Stimulated activated memory B cell treated with anti-CD40 and anti-IgM and Interleukin-4, amounts not matched to agents 10 μg/mL and 1 μg/mL and 100 μg/mL, for 72 hours (primary cell): ENCODE measurements around the gene GULP1.

Experiments used
- ATAC-seq: fragments of 150-1000 bp; cut with Tn5 transposase; 2 replicates; pipeline ENCODE4 v1.10.0; 2021
- H3K27ac Mint-ChIP-seq: one replicate; pipeline ENCODE4 v1.8.0; 2022; ENCODE audit warnings: mild to moderate bottlenecking, mixed read lengths
- H3K27me3 Mint-ChIP-seq: one replicate; pipeline ENCODE4 v1.8.0; 2022; ENCODE audit warnings: mixed read lengths
- H3K36me3 Mint-ChIP-seq: one replicate; pipeline ENCODE4 v1.8.0; 2022; ENCODE audit warnings: mixed read lengths
- H3K4me1 Mint-ChIP-seq: one replicate; pipeline ENCODE4 v1.8.0; 2022; ENCODE audit warnings: mixed read lengths
- H3K4me3 Mint-ChIP-seq: one replicate; pipeline ENCODE4 v1.8.0; 2022; ENCODE audit warnings: mild to moderate bottlenecking, moderate library complexity, mixed read lengths
- H3K9me3 Mint-ChIP-seq: one replicate; pipeline ENCODE4 v1.8.0; 2022; ENCODE audit warnings: mixed read lengths

GULP1 gene

GRCh38 chr2:188475945-188476344, 184.3 kb downstream of the GULP1 start:
- Mint-ChIP-seq H3K4me3 (no peak overlapping the region), H3K27me3 (no peaks in the 10 kb centered on the region), H3K4me1 (no peaks in the 10 kb centered on the region), H3K27ac (no peak overlapping the region), H3K36me3 (no peaks in the 10 kb centered on the region), H3K9me3 (peaks cover 5% of the 10 kb centered on the region)
- ATAC-seq: no peak

GRCh38 chr2:188477564-188478103, 186.0 kb downstream of the GULP1 start:
- no peaks in the 10 kb centered on the region for H3K4me1 Mint-ChIP-seq
- H3K27ac Mint-ChIP-seq: no peak overlapping the region
- no peak for ATAC-seq
- H3K27me3 Mint-ChIP-seq: no peaks in the 10 kb centered on the region
- no peaks in the 10 kb centered on the region for H3K36me3 Mint-ChIP-seq
- no peak overlapping the region for H3K4me3 Mint-ChIP-seq
- H3K9me3 Mint-ChIP-seq: no peaks in the 10 kb centered on the region

GRCh38 chr2:188478724-188479123, 187.1 kb downstream of the GULP1 start:
- Mint-ChIP-seq H3K27ac (no peak overlapping the region), H3K27me3 (no peaks in the 10 kb centered on the region), H3K36me3 (no peaks in the 10 kb centered on the region), H3K4me1 (no peaks in the 10 kb centered on the region), H3K9me3 (no peaks in the 10 kb centered on the region), H3K4me3 (no peak overlapping the region)
- ATAC-seq: peak; percentile 70

- no peaks in the 10 kb centered on the region for H3K36me3 Mint-ChIP-seq
- H3K27ac Mint-ChIP-seq: no peak overlapping the region
- ATAC-seq: no peak
- no peaks in the 10 kb centered on the region for H3K4me1 Mint-ChIP-seq
- H3K9me3 Mint-ChIP-seq: no peaks in the 10 kb centered on the region
- H3K27me3 Mint-ChIP-seq: no peaks in the 10 kb centered on the region
- H3K4me3 Mint-ChIP-seq: no peak overlapping the region
Observed at GRCh38 chr2:188481474-188481873, 189.8 kb downstream of the GULP1 start.

- H3K4me1 Mint-ChIP-seq: no peaks in the 10 kb centered on the region
- ATAC-seq: no peak
Observed at GRCh38 chr2:188485496-188485895, 193.8 kb downstream of the GULP1 start.

GRCh38 chr2:188492751-188493150, 201.1 kb downstream of the GULP1 start:
- Mint-ChIP-seq H3K27ac (no peak overlapping the region), H3K4me1 (no peaks in the 10 kb centered on the region), H3K9me3 (peaks cover 2% of the 10 kb centered on the region), H3K27me3 (no peaks in the 10 kb centered on the region), H3K4me3 (no peak overlapping the region), H3K36me3 (no peaks in the 10 kb centered on the region)
- ATAC-seq: no peak

More at GRCh38 chr2:188485496-188485895, 193.8 kb downstream of the GULP1 start:
- no peaks in the 10 kb centered on the region for H3K27me3 Mint-ChIP-seq
- no peaks in the 10 kb centered on the region for H3K9me3 Mint-ChIP-seq
- no peak overlapping the region for H3K27ac Mint-ChIP-seq
- H3K4me3 Mint-ChIP-seq: no peak overlapping the region
- H3K36me3 Mint-ChIP-seq: no peaks in the 10 kb centered on the region

GRCh38 chr2:188494906-188495305, 203.2 kb downstream of the GULP1 start:
- H3K27ac Mint-ChIP-seq: no peak overlapping the region
- H3K36me3 Mint-ChIP-seq: no peaks in the 10 kb centered on the region
- H3K27me3 Mint-ChIP-seq: no peaks in the 10 kb centered on the region
- no peak overlapping the region for H3K4me3 Mint-ChIP-seq
- no peaks in the 10 kb centered on the region for H3K4me1 Mint-ChIP-seq
- peaks cover 2% of the 10 kb centered on the region for H3K9me3 Mint-ChIP-seq
- no peak for ATAC-seq

GRCh38 chr2:188495969-188496431, 204.3 kb downstream of the GULP1 start:
- no peaks in the 10 kb centered on the region for H3K27me3 Mint-ChIP-seq
- no peak overlapping the region for H3K4me3 Mint-ChIP-seq
- peaks cover 2% of the 10 kb centered on the region for H3K9me3 Mint-ChIP-seq
- no peak overlapping the region for H3K27ac Mint-ChIP-seq
- no peaks in the 10 kb centered on the region for H3K36me3 Mint-ChIP-seq
- no peaks in the 10 kb centered on the region for H3K4me1 Mint-ChIP-seq
- no peak for ATAC-seq

GRCh38 chr2:188497726-188498125, 206.1 kb downstream of the GULP1 start:
- Mint-ChIP-seq H3K36me3 (no peaks in the 10 kb centered on the region), H3K27me3 (no peaks in the 10 kb centered on the region), H3K4me3 (no peak overlapping the region), H3K27ac (no peak overlapping the region), H3K9me3 (peaks cover 2% of the 10 kb centered on the region), H3K4me1 (no peaks in the 10 kb centered on the region)
- ATAC-seq: no peak

- no peaks in the 10 kb centered on the region for H3K27me3 Mint-ChIP-seq
- no peaks in the 10 kb centered on the region for H3K4me1 Mint-ChIP-seq
- no peak for ATAC-seq
- no peak overlapping the region for H3K27ac Mint-ChIP-seq
- H3K4me3 Mint-ChIP-seq: no peak overlapping the region
- no peaks in the 10 kb centered on the region for H3K9me3 Mint-ChIP-seq
- no peaks in the 10 kb centered on the region for H3K36me3 Mint-ChIP-seq
Observed at GRCh38 chr2:188503975-188504374, 212.3 kb downstream of the GULP1 start.

- H3K27me3 Mint-ChIP-seq: no peaks in the 10 kb centered on the region
- H3K36me3 Mint-ChIP-seq: no peaks in the 10 kb centered on the region
- no peaks in the 10 kb centered on the region for H3K9me3 Mint-ChIP-seq
- H3K4me3 Mint-ChIP-seq: no peak overlapping the region
- H3K4me1 Mint-ChIP-seq: no peaks in the 10 kb centered on the region
- ATAC-seq: no peak
- no peak overlapping the region for H3K27ac Mint-ChIP-seq
Observed at GRCh38 chr2:188506843-188507242, 215.2 kb downstream of the GULP1 start.

- Mint-ChIP-seq H3K27me3 (no peaks in the 10 kb centered on the region), H3K4me1 (no peaks in the 10 kb centered on the region), H3K36me3 (no peaks in the 10 kb centered on the region), H3K9me3 (no peaks in the 10 kb centered on the region), H3K27ac (no peak overlapping the region), H3K4me3 (no peak overlapping the region)
- no peak for ATAC-seq
Observed at GRCh38 chr2:188511346-188511745, 219.7 kb downstream of the GULP1 start.

GRCh38 chr2:188512456-188512855, 220.8 kb downstream of the GULP1 start:
- Mint-ChIP-seq H3K4me1 (no peaks in the 10 kb centered on the region), H3K27me3 (no peaks in the 10 kb centered on the region), H3K27ac (no peak overlapping the region), H3K36me3 (no peaks in the 10 kb centered on the region), H3K4me3 (no peak overlapping the region), H3K9me3 (no peaks in the 10 kb centered on the region)
- ATAC-seq: no peak

GRCh38 chr2:188515918-188516317, 224.2 kb downstream of the GULP1 start:
- no peaks in the 10 kb centered on the region for H3K4me1 Mint-ChIP-seq
- ATAC-seq: no peak

GRCh38 chr2:188517549-188518215, 226.0 kb downstream of the GULP1 start:
- H3K4me3 Mint-ChIP-seq: no peak overlapping the region
- no peaks in the 10 kb centered on the region for H3K27me3 Mint-ChIP-seq
- H3K4me1 Mint-ChIP-seq: no peaks in the 10 kb centered on the region
- no peak overlapping the region for H3K27ac Mint-ChIP-seq
- peaks cover 3% of the 10 kb centered on the region for H3K9me3 Mint-ChIP-seq
- H3K36me3 Mint-ChIP-seq: no peaks in the 10 kb centered on the region
- ATAC-seq: no peak

More at GRCh38 chr2:188515918-188516317, 224.2 kb downstream of the GULP1 start:
- Mint-ChIP-seq H3K36me3 (no peaks in the 10 kb centered on the region), H3K27ac (no peak overlapping the region), H3K9me3 (peaks cover 3% of the 10 kb centered on the region), H3K4me3 (no peak overlapping the region), H3K27me3 (no peaks in the 10 kb centered on the region)

- Mint-ChIP-seq H3K27me3 (no peaks in the 10 kb centered on the region), H3K27ac (no peak overlapping the region), H3K4me3 (no peak overlapping the region), H3K9me3 (peaks cover 3% of the 10 kb centered on the region), H3K4me1 (no peaks in the 10 kb centered on the region), H3K36me3 (no peaks in the 10 kb centered on the region)
- no peak for ATAC-seq
Observed at GRCh38 chr2:188518381-188518780, 226.7 kb downstream of the GULP1 start.
